Parathyroid adenoma (tissue), 2 donors: Measurements from ENCODE around the gene RASL12.

Experiments
- H2AFZ ChIP-seq: fragments of 300-600 bp; sonication (generic); one replicate; pipeline ENCODE4 v1.7.0; 2017; ENCODE audit warnings: antibody characterized with exemption, mild to moderate bottlenecking
- H3K27ac ChIP-seq: fragments of 300-600 bp; sonication (generic); one replicate; pipeline ENCODE4 v1.7.0; 2017
- H3K27me3 ChIP-seq: fragments of 300-600 bp; sonication (generic); one replicate; pipeline ENCODE4 v1.7.0; 2017; ENCODE audit warnings: low read length; ENCODE audit not compliant: control insufficient read depth, insufficient read depth
- H3K36me3 ChIP-seq: fragments of 300-600 bp; sonication (generic); one replicate; pipeline ENCODE4 v1.7.0; 2017; ENCODE audit warnings: low read length; ENCODE audit not compliant: control insufficient read depth, insufficient read depth
- H3K4me1 ChIP-seq: fragments of 300-600 bp; sonication (generic); one replicate; pipeline ENCODE4 v1.7.0; 2017; ENCODE audit warnings: control low read depth
- H3K4me2 ChIP-seq: fragments of 300-600 bp; sonication (generic); one replicate; pipeline ENCODE4 v1.7.0; 2017; ENCODE audit warnings: low read length
- H3K4me3 ChIP-seq: fragments of 300-600 bp; sonication (generic); one replicate; pipeline ENCODE4 v1.7.0; 2017; ENCODE audit warnings: low read depth, low read length
- H3K79me2 ChIP-seq: fragments of 300-600 bp; sonication (generic); one replicate; pipeline ENCODE4 v1.7.0; 2017; ENCODE audit warnings: control low read depth
- H3K9ac ChIP-seq: fragments of 300-600 bp; sonication (generic); one replicate; pipeline ENCODE4 v1.7.0; 2017; ENCODE audit warnings: mild to moderate bottlenecking
- H3K9me3 ChIP-seq: fragments of 300-600 bp; sonication (generic); one replicate; pipeline ENCODE4 v1.7.0; 2017; ENCODE audit warnings: low read length; ENCODE audit not compliant: control insufficient read depth
- CTCF ChIP-seq: fragments of 300-600 bp; sonication (generic); IDR thresholded peaks from one replicate; pipeline ENCODE4 v1.7.0; 2017; ENCODE audit warnings: antibody characterized with exemption, mild to moderate bottlenecking
- donor health status: primary hyperparathyroidism.

RASL12 gene, protein sequence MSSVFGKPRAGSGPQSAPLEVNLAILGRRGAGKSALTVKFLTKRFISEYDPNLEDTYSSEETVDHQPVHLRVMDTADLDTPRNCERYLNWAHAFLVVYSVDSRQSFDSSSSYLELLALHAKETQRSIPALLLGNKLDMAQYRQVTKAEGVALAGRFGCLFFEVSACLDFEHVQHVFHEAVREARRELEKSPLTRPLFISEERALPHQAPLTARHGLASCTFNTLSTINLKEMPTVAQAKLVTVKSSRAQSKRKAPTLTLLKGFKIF

DNA sequence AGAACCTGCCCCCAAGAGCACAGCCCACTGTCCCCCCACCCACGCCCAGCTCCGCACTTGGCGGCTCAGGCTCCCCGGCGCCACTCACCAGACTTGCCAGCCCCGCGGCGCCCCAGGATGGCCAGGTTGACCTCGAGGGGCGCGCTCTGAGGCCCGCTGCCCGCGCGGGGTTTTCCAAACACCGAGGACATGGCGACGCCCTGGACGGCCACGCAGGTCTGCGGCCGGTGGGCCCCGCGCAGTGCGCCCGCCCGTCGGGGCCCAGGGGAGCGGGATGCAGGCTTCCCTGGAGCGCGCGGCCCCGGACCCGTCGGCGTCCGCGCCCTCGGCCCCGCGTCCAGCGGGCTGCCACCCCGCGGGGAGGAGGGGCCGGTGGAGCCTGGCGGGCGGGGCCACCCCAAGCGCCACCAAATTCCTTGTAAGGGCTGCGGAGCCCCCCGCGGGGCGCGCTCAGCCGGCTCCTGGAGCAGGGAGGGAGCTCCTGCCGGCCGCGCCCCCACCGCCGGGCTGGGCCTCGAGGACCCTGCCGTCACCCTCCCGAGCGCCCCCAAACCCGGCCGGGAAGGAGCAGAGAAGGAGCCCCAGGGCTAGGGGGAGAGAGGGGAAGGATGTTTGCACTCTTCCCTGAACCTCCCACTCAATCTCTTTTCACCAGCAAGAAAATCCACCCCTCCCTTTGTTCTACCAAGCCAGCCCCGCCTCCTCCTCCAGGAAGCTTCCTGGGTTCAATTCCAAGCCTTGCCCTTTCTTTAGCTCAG is at the start of gene RASL12:
Gene RASL12, minus strand, starts transcription at position 347 of the 758 bp plus-strand sequence. Its CDS starts 156 bp downstream, at position 191.
- Histone ChIP-seq H3K4me1 (no peaks in the 10 kb centered on the region), H3K9me3 (no peaks in the 10 kb centered on the region), H3K9ac (no peak within 1 kb of the TSS), H3K27ac (no peak within 1 kb of the TSS), H2AFZ (peak within 1 kb of the TSS; percentile 64), H3K27me3 (no peaks in the 10 kb centered on the region), H3K4me2 (no peak within 1 kb of the TSS), H3K79me2 (no peaks in the 10 kb centered on the region), H3K4me3 (peak within 1 kb of the TSS; percentile 22), H3K36me3 (no peaks in the 10 kb centered on the region)
- TF ChIP-seq CTCF: no peak

DNA sequence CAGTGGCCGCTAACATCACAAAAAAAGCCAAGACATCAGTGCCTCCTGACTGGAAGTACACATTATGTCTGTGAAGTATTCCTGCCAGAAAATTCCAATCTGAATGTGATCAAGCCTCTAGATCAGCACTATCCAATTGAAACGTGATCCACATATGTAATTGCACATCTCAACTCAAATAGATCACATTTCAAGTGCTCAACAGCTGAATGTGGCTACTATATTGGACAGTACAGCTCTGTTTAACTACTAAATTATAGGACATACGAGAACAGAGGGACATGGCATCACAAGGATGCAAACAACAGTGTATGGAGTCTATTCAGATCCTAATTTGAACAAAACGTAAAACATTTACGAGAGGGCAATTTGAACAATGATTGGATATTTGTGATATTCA is 47.8 kb upstream of the RASL12 start:
- Histone ChIP-seq H3K27ac (no peak overlapping the region), H3K36me3 (no peaks in the 10 kb centered on the region), H3K27me3 (no peaks in the 10 kb centered on the region), H3K4me3 (no peak overlapping the region), H3K9me3 (no peaks in the 10 kb centered on the region), H3K9ac (no peak overlapping the region), H2AFZ (no peak overlapping the region), H3K4me2 (no peak overlapping the region), H3K4me1 (no peaks in the 10 kb centered on the region), H3K79me2 (peaks cover 2% of the 10 kb centered on the region)
- TF ChIP-seq CTCF: no peak

- peaks cover 2% of the 10 kb centered on the region for H3K79me2 ChIP-seq
- no peak within 1 kb of the TSS for H3K4me3 ChIP-seq
- no peaks in the 10 kb centered on the region for H3K36me3 ChIP-seq
- no peaks in the 10 kb centered on the region for H3K27me3 ChIP-seq
- no peak within 1 kb of the TSS for H3K27ac ChIP-seq
- H3K4me2 ChIP-seq: no peak within 1 kb of the TSS
- no peak for TF ChIP-seq CTCF
- no peak within 1 kb of the TSS for H2AFZ ChIP-seq
- no peak within 1 kb of the TSS for H3K9ac ChIP-seq
- H3K9me3 ChIP-seq: no peaks in the 10 kb centered on the region
- no peaks in the 10 kb centered on the region for H3K4me1 ChIP-seq
Measured at GRCh38 chr15:65115086-65115485, 47.3 kb upstream of the RASL12 start, which contains the start of gene UBAP1L. Gene UBAP1L (minus strand): TSS chr15:65115200. CDS start chr15:65106215, 8,985 bp downstream.

DNA sequence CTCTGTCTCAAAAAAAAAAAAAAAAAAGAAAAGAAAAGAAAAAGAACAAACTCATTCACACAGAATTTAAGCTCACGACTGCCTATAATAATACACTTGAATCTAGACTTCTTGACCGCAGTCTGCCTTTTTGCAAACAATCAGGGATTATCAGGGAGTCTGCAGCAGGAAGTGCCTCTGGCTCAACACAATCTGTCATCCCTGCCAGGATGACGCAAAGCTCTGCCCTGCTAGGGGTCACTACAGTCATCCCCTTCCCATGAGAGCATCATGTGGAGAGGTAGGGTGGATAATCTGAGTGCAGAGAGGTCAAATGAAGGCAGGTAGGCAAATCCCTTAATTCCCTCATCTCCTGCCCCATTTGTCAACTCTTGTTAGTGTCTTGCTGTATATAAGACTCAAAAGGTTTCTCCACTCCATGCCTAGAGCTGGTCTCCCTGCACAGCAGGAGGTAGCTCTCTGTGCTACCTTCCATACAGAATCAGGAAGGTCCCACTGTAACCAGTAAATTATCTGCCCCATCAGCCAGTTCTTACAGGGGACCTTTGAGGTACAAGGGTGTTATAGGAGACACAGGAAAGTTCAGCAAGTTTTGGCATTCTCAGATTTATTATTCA is 43.0 kb upstream of the RASL12 start:
- Histone ChIP-seq H3K79me2 (no peaks in the 10 kb centered on the region), H3K9me3 (no peaks in the 10 kb centered on the region), H3K27me3 (no peaks in the 10 kb centered on the region), H3K27ac (no peak overlapping the region), H3K4me1 (no peaks in the 10 kb centered on the region), H3K9ac (no peak overlapping the region), H3K4me3 (no peak overlapping the region), H2AFZ (no peak overlapping the region), H3K36me3 (no peaks in the 10 kb centered on the region), H3K4me2 (no peak overlapping the region)
- TF ChIP-seq CTCF: no peak
